ENCODE results near the gene DYNC1H1.

The DYNC1H1 gene

GRCh38 chr14:102042699-102043098 is 78.3 kb downstream of the DYNC1H1 start:
- Histone ChIP-seq H3K9me3 (ENCODE audit: control insufficient read depth in 5 of 5, low read length in 5 of 5) (no peaks in the 10 kb centered on the region), H3K36me3 (ENCODE audit: control insufficient read depth in 5 of 5, insufficient read depth in 5 of 5, low read length in 5 of 5) (peaks cover 2 to 92% (median 78%) of the 10 kb centered on the region in 5 donors), H3K4me1 (ENCODE audit: control insufficient read depth in 5 of 5, insufficient read depth in 5 of 5, low read length in 5 of 5) (peaks cover 0 to 29% (median 13%) of the 10 kb centered on the region in 5 donors), H3K27me3 (ENCODE audit: control insufficient read depth in 5 of 5, insufficient read depth in 4 of 5, low read length in 5 of 5) (no peaks in the 10 kb centered on the region), H3K9ac (ENCODE audit: low read length in 5 of 5) (no peak overlapping the region), H3K4me3 (ENCODE audit: low read depth in 1 of 5, low read length in 5 of 5) (no peak overlapping the region), H3K27ac (ENCODE audit: low read depth, low read length) (no peak overlapping the region)

GRCh38 chr14:102043251-102044025 is 79.1 kb downstream of the DYNC1H1 start:
- Histone ChIP-seq H3K9ac (ENCODE audit: low read length in 5 of 5) (no peak overlapping the region), H3K27ac (ENCODE audit: low read depth, low read length) (peak overlapping the region; percentile 54), H3K36me3 (ENCODE audit: control insufficient read depth in 5 of 5, insufficient read depth in 5 of 5, low read length in 5 of 5) (peaks cover 2 to 92% (median 78%) of the 10 kb centered on the region in 5 donors), H3K4me3 (ENCODE audit: low read depth in 1 of 5, low read length in 5 of 5) (no peak overlapping the region), H3K4me1 (ENCODE audit: control insufficient read depth in 5 of 5, insufficient read depth in 5 of 5, low read length in 5 of 5) (peaks cover 0 to 36% (median 13%) of the 10 kb centered on the region in 5 donors), H3K27me3 (ENCODE audit: control insufficient read depth in 5 of 5, insufficient read depth in 4 of 5, low read length in 5 of 5) (no peaks in the 10 kb centered on the region), H3K9me3 (ENCODE audit: control insufficient read depth in 5 of 5, low read length in 5 of 5) (no peaks in the 10 kb centered on the region)

GRCh38 chr14:102044566-102044965 is 80.2 kb downstream of the DYNC1H1 start:
- Histone ChIP-seq H3K27ac (ENCODE audit: low read depth, low read length) (peak overlapping the region; percentile 54), H3K9me3 (ENCODE audit: control insufficient read depth in 5 of 5, low read length in 5 of 5) (no peaks in the 10 kb centered on the region), H3K4me1 (ENCODE audit: control insufficient read depth in 5 of 5, insufficient read depth in 5 of 5, low read length in 5 of 5) (peaks cover 0 to 38% (median 13%) of the 10 kb centered on the region in 5 donors), H3K4me3 (ENCODE audit: low read depth in 1 of 5, low read length in 5 of 5) (no peak overlapping the region), H3K27me3 (ENCODE audit: control insufficient read depth in 5 of 5, insufficient read depth in 4 of 5, low read length in 5 of 5) (no peaks in the 10 kb centered on the region), H3K9ac (ENCODE audit: low read length in 5 of 5) (no peak overlapping the region), H3K36me3 (ENCODE audit: control insufficient read depth in 5 of 5, insufficient read depth in 5 of 5, low read length in 5 of 5) (peaks cover 0 to 92% (median 78%) of the 10 kb centered on the region in 5 donors)

- no peak overlapping the region for H3K4me3 ChIP-seq (ENCODE audit: low read depth in 1 of 5, low read length in 5 of 5)
- peaks cover 0 to 38% (median 13%) of the 10 kb centered on the region in 5 donors for H3K4me1 ChIP-seq (ENCODE audit: control insufficient read depth in 5 of 5, insufficient read depth in 5 of 5, low read length in 5 of 5)
- peak overlapping the region; percentile 46 for H3K27ac ChIP-seq (ENCODE audit: low read depth, low read length)
- no peaks in the 10 kb centered on the region for H3K27me3 ChIP-seq (ENCODE audit: control insufficient read depth in 5 of 5, insufficient read depth in 4 of 5, low read length in 5 of 5)
- no peak overlapping the region for H3K9ac ChIP-seq (ENCODE audit: low read length in 5 of 5)
- H3K9me3 ChIP-seq (ENCODE audit: control insufficient read depth in 5 of 5, low read length in 5 of 5) = no peaks in the 10 kb centered on the region
- peaks cover 0 to 92% (median 77%) of the 10 kb centered on the region in 5 donors for H3K36me3 ChIP-seq (ENCODE audit: control insufficient read depth in 5 of 5, insufficient read depth in 5 of 5, low read length in 5 of 5)
Measured at GRCh38 chr14:102046337-102047278, 82.2 kb downstream of the DYNC1H1 start.

- H3K9me3 ChIP-seq (ENCODE audit: control insufficient read depth in 5 of 5, low read length in 5 of 5) = no peaks in the 10 kb centered on the region
- H3K4me1 ChIP-seq (ENCODE audit: control insufficient read depth in 5 of 5, insufficient read depth in 5 of 5, low read length in 5 of 5) = peaks cover 0 to 38% (median 13%) of the 10 kb centered on the region in 5 donors
- no peak overlapping the region for H3K4me3 ChIP-seq (ENCODE audit: low read depth in 1 of 5, low read length in 5 of 5)
- H3K27ac ChIP-seq (ENCODE audit: low read depth, low read length) = no peak overlapping the region
- no peak overlapping the region for H3K9ac ChIP-seq (ENCODE audit: low read length in 5 of 5)
- H3K27me3 ChIP-seq (ENCODE audit: control insufficient read depth in 5 of 5, insufficient read depth in 4 of 5, low read length in 5 of 5) = no peaks in the 10 kb centered on the region
- H3K36me3 ChIP-seq (ENCODE audit: control insufficient read depth in 5 of 5, insufficient read depth in 5 of 5, low read length in 5 of 5) = peaks cover 0 to 91% (median 71%) of the 10 kb centered on the region in 5 donors
Measured at GRCh38 chr14:102047808-102048540, 83.6 kb downstream of the DYNC1H1 start.

- Histone ChIP-seq H3K4me1 (ENCODE audit: control insufficient read depth in 5 of 5, insufficient read depth in 5 of 5, low read length in 5 of 5) (peaks cover 0 to 26% (median 11%) of the 10 kb centered on the region in 5 donors), H3K36me3 (ENCODE audit: control insufficient read depth in 5 of 5, insufficient read depth in 5 of 5, low read length in 5 of 5) (peaks cover 0 to 86% (median 61%) of the 10 kb centered on the region in 5 donors), H3K9ac (ENCODE audit: low read length in 5 of 5) (no peak overlapping the region), H3K27me3 (ENCODE audit: control insufficient read depth in 5 of 5, insufficient read depth in 4 of 5, low read length in 5 of 5) (no peaks in the 10 kb centered on the region), H3K27ac (ENCODE audit: low read depth, low read length) (no peak overlapping the region), H3K9me3 (ENCODE audit: control insufficient read depth in 5 of 5, low read length in 5 of 5) (no peaks in the 10 kb centered on the region), H3K4me3 (ENCODE audit: low read depth in 1 of 5, low read length in 5 of 5) (no peak overlapping the region)
Measured at GRCh38 chr14:102049258-102050025, 85.1 kb downstream of the DYNC1H1 start.

GRCh38 chr14:102050026-102050405 is 85.6 kb downstream of the DYNC1H1 start:
- Histone ChIP-seq H3K9ac (ENCODE audit: low read length in 5 of 5) (no peak overlapping the region), H3K27ac (ENCODE audit: low read depth, low read length) (no peak overlapping the region), H3K36me3 (ENCODE audit: control insufficient read depth in 5 of 5, insufficient read depth in 5 of 5, low read length in 5 of 5) (peaks cover 0 to 83% (median 56%) of the 10 kb centered on the region in 5 donors), H3K4me3 (ENCODE audit: low read depth in 1 of 5, low read length in 5 of 5) (no peak overlapping the region), H3K9me3 (ENCODE audit: control insufficient read depth in 5 of 5, low read length in 5 of 5) (no peaks in the 10 kb centered on the region), H3K27me3 (ENCODE audit: control insufficient read depth in 5 of 5, insufficient read depth in 4 of 5, low read length in 5 of 5) (no peaks in the 10 kb centered on the region), H3K4me1 (ENCODE audit: control insufficient read depth in 5 of 5, insufficient read depth in 5 of 5, low read length in 5 of 5) (peaks cover 0 to 22% (median 7%) of the 10 kb centered on the region in 5 donors)

GRCh38 chr14:102050625-102051024 is 86.3 kb downstream of the DYNC1H1 start:
- Histone ChIP-seq H3K36me3 (ENCODE audit: control insufficient read depth in 5 of 5, insufficient read depth in 5 of 5, low read length in 5 of 5) (peaks cover 0 to 83% (median 56%) of the 10 kb centered on the region in 5 donors), H3K9ac (ENCODE audit: low read length in 5 of 5) (no peak overlapping the region), H3K4me3 (ENCODE audit: low read depth in 1 of 5, low read length in 5 of 5) (no peak overlapping the region), H3K9me3 (ENCODE audit: control insufficient read depth in 5 of 5, low read length in 5 of 5) (no peaks in the 10 kb centered on the region), H3K27ac (ENCODE audit: low read depth, low read length) (no peak overlapping the region), H3K4me1 (ENCODE audit: control insufficient read depth in 5 of 5, insufficient read depth in 5 of 5, low read length in 5 of 5) (peaks cover 0 to 21% (median 7%) of the 10 kb centered on the region in 5 donors), H3K27me3 (ENCODE audit: control insufficient read depth in 5 of 5, insufficient read depth in 4 of 5, low read length in 5 of 5) (no peaks in the 10 kb centered on the region)

GRCh38 chr14:102052522-102052921 is 88.1 kb downstream of the DYNC1H1 start:
- H3K36me3 ChIP-seq (ENCODE audit: control insufficient read depth in 5 of 5, insufficient read depth in 5 of 5, low read length in 5 of 5) = peaks cover 0 to 69% (median 55%) of the 10 kb centered on the region in 5 donors
- peaks cover 0 to 10% (median 0%) of the 10 kb centered on the region in 5 donors for H3K4me1 ChIP-seq (ENCODE audit: control insufficient read depth in 5 of 5, insufficient read depth in 5 of 5, low read length in 5 of 5)
- no peak overlapping the region for H3K9ac ChIP-seq (ENCODE audit: low read length in 5 of 5)
- no peak overlapping the region for H3K27ac ChIP-seq (ENCODE audit: low read depth, low read length)
- no peaks in the 10 kb centered on the region for H3K9me3 ChIP-seq (ENCODE audit: control insufficient read depth in 5 of 5, low read length in 5 of 5)
- no peaks in the 10 kb centered on the region for H3K27me3 ChIP-seq (ENCODE audit: control insufficient read depth in 5 of 5, insufficient read depth in 4 of 5, low read length in 5 of 5)
- H3K4me3 ChIP-seq (ENCODE audit: low read depth in 1 of 5, low read length in 5 of 5) = no peak overlapping the region
